ENCODE data around the gene KIAA1217.

Gene KIAA1217

DNA sequence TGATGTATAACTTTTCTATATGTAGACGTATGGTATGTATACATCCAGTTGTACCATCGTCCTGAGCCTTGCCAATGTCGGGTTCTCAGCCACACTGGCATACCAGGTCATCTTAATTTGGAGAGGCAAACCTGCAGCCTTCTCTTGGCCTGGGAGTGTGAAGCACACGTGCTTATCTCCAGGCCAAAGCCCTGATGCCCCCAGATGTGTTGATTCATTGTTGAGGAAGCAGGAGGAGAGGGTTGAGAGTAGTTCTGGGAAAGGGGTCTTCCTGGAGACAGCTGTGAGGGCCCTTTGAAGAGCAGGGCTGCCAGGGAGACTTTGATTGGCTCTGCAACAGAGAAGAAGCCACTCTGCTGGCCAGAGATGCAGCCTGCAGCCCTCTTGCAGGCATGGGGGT is 359.1 kb downstream of the KIAA1217 start:
- no peak for DNase-seq

DNA sequence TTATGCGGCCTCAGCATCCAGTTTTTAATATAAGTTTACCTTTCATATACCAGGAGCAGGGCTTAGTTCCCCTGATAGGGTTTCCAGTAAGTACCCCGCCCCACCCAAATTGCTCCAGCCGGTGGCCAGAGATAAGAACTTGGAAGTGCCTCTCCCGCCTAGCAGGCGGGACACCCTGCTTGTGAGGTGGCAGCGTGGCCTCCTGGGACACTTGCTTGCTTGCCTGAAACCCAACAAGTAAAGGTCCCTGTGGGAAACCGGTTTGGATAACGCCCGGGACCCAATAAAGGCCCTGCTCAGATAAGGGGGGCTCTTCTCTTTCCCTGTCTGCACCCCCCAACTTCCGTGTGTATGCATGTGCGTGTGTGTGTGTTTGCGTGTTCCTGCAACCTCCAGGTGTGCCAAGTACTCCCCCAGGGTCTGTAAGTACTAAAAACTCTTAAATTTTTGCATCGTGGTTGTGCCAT is 360.4 kb downstream of the KIAA1217 start:
- no peak for DNase-seq

DNA sequence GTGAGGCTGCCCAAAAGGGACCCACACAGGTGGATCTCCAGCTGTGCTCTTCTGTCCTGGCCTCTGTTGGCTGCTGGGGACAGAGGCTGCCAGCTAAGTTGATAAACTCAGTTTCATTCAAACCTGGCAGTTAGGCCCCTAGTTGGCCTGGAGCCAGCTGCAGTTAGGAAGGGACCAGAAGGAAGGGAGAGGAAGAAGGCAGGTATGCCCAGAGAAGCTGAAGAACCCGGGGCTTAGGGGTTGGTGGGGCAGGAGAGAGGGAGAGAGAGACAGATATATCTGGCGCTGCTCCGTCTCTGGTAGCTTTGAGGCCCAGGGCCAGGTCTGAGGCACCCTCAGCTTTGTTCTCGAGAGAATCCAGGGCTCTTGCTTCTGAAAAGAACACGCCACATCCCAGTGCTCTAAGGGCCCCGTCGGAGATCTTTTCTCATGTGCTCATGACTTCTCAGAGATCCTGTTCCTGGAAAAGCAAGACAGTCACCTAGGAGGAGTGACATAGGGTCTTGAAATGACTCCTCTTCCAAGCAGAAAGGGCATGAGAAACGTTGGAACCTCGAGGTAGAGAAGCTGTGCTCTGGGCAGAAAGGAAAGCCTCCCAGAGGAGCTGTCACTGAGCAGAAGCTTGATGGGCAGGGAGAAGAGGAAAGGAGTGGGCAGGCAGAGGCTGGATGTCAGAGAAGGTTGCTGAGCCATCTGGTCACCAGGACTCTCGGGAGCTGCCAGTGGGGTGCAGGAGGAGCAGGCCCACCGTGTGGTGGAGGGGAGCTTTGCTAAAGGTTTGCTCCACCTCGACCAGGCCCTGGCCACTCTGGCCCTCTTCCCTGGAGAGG is 361.1 kb downstream of the KIAA1217 start:
- no peak for DNase-seq

DNA sequence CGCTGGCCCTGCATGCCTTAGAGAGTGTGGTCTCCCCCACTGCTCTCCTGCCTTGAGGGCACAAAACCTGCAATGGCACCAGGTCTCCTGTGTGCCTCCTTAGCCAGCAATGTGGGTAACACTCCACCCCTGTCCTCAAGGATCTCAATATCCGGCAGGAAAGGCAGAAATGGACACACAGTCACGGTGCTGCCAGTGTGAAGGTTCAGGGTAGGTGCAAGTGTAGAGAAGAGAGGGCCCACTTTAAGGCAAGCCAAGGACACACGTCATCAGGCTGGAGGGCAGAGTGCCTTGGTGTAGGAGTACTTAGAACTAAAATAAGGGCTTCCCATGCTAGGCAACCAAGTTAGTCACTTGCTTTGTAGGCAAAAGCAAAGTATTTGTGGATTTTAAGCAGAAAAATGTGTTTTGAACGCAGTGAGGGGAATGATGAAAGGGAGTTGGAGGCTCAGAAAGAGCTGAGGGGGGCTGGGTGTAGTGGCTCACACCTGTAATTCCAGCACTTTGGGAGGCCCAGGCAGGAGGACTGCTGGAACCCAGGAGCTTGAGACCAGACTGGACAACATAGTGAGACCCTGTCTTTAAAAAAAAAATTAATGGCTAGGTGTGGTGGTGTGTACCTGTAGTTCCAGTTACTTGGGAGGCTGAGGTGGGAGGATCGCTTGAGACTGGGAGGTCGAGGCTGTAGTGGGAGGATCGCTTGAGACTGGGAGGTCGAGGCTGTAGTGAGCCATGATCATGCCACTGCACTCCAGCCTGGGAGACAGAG is 361.9 kb downstream of the KIAA1217 start:
- DNase-seq = no peak

DNA sequence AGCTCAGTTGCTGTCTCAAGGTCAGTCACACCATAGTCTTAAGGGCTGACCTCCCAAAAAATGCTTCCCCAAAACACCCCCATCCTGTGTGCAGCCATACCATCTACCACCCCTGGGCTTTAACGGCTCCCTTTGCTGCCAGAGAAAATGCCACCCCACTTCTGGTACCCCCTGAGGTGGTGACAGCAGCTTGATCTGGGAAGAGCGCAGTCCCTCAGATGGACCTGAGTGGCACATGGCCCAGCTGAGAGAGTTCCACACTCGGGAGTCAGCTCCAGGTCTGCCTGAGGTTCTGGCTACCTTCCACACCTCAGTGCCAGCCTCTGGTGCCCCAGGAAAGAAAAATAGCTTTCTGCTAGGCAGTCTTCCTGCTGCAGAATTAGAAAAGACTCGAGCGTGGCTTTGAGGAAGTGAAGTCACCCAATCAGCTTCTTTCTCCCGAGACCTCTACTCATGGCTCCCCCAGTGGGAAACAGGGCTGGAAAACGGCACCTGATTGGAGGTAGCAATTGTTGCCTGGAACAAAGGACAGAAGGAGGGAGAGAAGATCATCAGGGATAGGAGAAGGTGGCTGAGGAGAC is 363.0 kb downstream of the KIAA1217 start:
- DNase-seq = no peak

DNA sequence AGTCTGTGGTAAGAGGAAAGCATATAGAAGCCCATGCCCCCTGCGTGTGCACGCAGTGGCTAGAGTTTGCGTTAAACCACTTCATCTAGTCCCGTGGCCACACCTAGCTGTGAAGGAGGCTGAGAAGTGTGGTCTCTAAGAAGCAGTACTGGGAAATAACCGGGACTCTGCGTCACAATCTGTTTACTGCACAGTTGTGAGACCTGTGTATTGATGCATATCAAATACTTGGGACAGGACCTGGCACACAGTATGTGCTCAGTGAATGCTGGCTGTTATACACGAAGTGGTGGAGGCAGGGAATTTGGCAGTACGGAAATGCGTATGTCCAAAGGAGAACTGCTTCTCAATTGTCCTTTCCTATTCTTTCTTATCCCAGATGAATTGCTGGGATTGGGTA is 365.2 kb downstream of the KIAA1217 start:
- DNase-seq = no peak

DNA sequence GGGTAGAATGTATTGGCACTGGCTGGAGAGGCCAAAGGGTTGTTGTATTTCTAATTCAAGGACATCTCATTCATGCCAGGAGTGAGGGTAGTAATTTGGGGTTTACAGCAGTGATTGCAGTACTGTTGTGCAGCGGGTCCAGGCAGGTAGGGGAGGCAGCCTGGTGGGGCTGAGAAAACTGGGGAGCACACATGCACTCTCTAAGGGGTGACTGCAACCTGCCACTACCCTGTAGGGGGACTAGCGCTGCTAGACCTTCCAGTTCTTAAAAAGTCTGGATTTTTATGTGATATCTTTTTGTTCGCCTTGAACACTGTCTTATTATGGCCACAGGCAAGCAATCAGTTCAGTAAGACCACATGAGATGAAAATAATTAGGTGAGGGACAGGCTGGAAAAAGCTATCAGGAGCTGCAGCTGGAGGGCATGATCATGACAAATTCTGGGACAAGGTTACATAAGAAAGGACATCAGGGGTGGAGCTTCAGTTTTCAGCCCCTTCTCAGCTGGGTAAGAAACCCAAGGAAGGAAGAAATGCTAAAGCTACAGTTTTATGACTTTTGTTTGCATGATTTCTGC is 365.7 kb downstream of the KIAA1217 start:
- no peak for DNase-seq

DNA sequence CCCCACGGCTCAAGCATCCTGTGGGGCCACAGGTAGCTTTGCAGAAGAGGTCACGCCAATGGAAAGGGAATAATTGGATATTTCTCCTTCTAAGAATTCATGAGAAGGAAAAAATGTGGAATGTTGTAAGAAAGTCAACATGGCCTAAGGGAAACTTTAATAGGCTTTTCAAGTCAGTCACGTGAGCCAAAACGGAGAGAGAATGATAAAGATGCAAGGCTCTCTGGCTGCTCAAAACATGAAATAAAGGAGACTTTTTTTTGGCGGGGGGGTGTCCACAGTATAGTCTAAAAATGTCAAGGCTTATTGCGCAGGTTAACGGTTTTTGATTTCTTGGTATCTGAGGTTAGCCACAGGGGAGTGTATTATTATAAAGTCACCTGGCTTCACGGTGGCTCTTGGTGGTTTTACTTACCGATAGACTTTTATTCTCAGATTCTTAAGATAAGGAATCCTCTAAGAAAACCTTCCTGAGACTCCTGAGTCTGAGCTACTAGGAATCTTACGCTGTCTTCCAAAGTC is 366.6 kb downstream of the KIAA1217 start:
- no peak for DNase-seq

DNA sequence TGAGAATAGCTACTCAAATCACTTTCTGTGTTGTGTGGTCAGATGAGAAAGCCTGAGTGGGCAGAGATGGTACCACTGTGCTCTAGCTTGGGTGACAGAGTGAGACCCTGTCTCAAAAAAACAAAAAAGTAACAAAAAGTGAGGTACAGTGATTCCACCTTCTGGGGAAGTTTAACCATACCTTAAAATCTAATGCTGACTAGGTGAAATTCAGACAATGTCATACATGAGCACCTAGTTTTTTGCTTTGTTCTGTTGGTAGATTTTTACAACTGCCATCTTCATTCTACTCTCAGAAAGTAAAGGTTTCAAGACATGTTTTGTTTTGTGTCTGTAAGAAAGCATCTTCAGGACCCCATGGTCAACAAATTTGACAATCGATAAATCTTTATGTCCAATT is 370.5 kb downstream of the KIAA1217 start:
- DNase-seq = no peak

DNA sequence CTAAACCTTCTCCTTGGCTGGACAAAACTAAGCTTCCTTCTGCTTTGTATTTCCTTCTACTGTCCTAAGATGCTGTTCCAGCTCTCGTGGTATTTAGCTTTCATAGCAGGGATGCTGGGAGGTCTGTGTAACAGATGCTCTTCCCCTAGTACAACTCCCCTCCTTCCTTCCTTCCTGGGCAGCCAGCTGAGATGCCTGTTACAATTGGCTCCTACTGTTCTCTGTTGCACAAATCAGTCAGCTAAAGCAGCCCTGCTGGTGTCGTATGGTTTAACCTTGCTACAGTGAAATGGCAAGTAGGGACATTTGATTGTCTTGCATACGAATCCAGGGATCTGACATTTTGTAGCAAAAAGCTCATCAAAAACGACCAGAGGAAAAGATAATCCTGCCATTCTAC is 371.0 kb downstream of the KIAA1217 start:
- DNase-seq = no peak

DNA sequence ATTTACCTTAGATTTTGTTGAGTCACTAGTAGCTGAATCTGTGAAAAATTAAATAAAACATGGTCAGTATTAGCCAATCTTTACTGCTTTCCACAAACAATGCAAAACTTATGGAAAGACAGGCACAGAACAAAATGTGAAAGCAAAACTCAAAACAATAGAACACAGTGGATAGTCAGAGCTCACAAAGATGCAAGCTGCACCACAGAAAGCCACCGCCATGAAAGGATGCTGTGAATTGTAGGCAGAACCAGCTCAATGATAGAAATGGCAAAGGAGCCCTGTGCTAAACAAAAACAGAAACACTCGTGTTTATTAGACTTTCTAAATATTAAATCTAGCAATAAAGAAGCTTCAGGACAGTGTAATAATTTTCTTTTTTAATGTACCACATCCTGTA is 380.3 kb downstream of the KIAA1217 start:
- DNase-seq = no peak

DNA sequence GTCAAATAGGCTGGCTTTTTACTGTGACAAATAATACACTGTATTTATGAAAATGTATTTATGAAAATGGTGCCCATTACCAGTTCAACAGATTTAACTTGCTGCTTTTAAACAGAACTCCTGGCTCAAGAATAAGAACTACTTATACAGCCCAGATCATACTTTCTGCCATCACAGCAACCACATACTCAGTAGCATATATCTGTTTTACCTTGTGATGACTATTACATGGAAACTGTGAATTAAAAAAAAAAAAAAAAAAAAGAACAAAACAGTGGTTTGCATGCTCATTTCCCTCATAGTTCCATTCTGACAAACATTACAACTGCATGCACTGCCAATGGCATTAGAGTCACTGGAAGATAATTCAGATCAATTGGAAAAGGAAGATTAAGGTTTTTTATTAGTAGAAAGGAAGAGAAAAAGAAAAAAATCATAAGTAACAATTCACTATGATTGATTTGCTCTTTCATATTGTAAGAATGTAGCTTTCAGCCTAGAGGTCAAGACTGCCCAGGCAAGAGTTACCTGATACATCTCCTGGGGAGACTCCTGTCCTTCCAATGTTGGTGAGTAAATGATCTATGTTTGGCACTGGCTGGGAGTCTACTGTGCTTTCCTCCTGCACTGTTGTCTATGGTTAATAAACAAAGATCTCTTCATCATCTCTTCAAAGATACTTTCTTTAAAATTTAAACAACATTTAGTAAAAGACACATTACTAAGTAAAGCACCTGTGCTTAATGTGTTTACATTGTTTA is 381.9 kb downstream of the KIAA1217 start:
- DNase-seq = no peak

DNA sequence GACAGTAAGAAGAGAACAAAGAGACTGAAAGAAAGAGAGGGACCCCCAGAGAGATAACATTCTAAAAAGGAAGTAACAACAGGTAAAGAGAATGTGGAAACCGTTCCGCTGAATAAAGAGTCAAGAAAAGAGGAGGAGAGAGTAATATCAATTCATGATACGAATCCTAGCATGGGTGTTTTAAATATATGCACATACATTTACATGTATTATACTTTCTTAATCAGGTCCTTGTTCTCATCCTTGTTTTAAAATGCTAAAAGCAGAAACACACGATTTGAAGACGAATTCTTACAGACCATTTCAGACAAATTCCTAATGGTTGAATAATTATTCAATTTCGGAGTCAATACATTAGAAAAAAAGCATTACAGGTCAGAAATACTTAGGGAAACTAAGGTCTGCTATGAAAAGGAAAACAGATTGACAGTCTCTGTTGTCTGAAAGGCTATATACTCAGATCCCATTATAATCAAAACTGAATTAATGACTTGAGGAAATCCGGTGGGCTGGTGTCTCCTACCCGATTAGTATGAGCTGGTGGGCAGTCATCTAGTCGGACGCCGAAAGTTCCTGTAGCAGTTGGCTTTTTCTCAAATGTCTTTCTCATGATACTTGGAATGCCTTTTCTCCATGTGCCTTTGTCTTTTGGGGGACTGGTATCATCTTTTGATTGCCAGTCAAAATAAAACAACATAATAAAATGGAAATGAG is 387.4 kb downstream of the KIAA1217 start:
- DNase-seq = no peak

DNA sequence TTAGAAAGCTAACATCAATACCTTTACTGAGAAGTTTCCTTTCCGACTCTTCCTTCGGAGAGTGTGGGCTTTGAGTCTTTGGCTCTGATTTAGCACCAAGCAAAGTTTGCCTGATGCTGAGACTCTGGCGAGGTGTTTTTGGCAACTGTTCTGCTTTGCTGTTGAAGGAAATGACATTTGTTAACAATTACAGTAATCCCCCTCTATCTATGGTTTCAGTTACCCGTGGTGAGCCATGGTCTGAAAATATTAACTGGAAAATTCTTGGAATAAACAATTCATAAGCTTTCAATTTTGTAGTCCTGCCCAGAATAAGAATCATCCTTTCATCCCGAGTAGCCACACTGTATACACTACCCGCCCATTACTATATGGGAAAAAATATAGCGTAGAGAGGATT is 388.5 kb downstream of the KIAA1217 start:
- no peak for DNase-seq

Measured in activated CD8-positive, alpha-beta memory T cell treated with anti-CD3 and anti-CD28 coated beads for 24 hours (primary cell).